Endothelial cell (in vitro differentiated cells): ENCODE results near the gene APBA2. TPM values are rescaled to one million over a fixed set of nuclear protein-coding genes. Genes with fewer than 3 reads are reported as not detected.
A peak's percentile ranks its signal among the peaks of the same experiment; 100 is the strongest.
"Not testable (repeated sequence)": the region's sequence is repeated elsewhere in the genome, so short reads cannot be mapped to it uniquely, and the experiment has no call there.

Experiments used
- DNase-seq: peaks from one replicate; pipeline ENCODE4 v3.0.0; 2021; ENCODE audit warnings: low spot score
- H3K27ac Mint-ChIP-seq: one replicate; pipeline ENCODE4 v1.8.0; 2021; ENCODE audit warnings: mixed read lengths, inconsistent platforms; ENCODE audit not compliant: unreplicated experiment
- H3K27me3 Mint-ChIP-seq: one replicate; pipeline ENCODE4 v1.8.0; 2021; ENCODE audit warnings: mild to moderate bottlenecking, moderate library complexity, mixed read lengths, inconsistent platforms; ENCODE audit not compliant: unreplicated experiment
- H3K36me3 Mint-ChIP-seq: one replicate; pipeline ENCODE4 v1.8.0; 2021; ENCODE audit warnings: mild to moderate bottlenecking, low read depth, mixed read lengths, inconsistent platforms; ENCODE audit not compliant: unreplicated experiment
- H3K4me1 Mint-ChIP-seq: one replicate; pipeline ENCODE4 v1.8.0; 2021; ENCODE audit warnings: mild to moderate bottlenecking, mixed read lengths, inconsistent platforms; ENCODE audit not compliant: unreplicated experiment
- H3K4me3 Mint-ChIP-seq: one replicate; pipeline ENCODE4 v1.8.0; 2021; ENCODE audit warnings: mild to moderate bottlenecking, mixed read lengths, inconsistent platforms; ENCODE audit not compliant: unreplicated experiment
- H3K9me3 Mint-ChIP-seq: one replicate; pipeline ENCODE4 v1.8.0; 2021; ENCODE audit warnings: mixed read lengths, inconsistent platforms; ENCODE audit not compliant: unreplicated experiment
- CTCF ChIP-seq: fragments of 200-600 bp; sonication (generic); IDR thresholded peaks from one replicate; pipeline ENCODE4 v1.5.0; 2021; ENCODE audit warnings: antibody characterized with exemption; ENCODE audit not compliant: unreplicated experiment
- total RNA-seq: library from RNA; stranded (reverse); fragmentation: NEBNext Ultra II Directional; extraction: Animal tissue kit (Norgen Biotek cat#: 25700); gene quantifications from one replicate; pipeline ENCODE4 v1.2.1, GENCODE V29; 2021; ENCODE audit not compliant: unreplicated experiment

Gene APBA2
- total RNA-seq, 1 donor from 2014 or later: 33.1 TPM

GRCh38 chr15:28888302-28888894 is 2.6 kb downstream of the APBA2 start:
- Mint-ChIP-seq H3K36me3 (peaks cover 5% of the 10 kb centered on the region), H3K27ac (no peak overlapping the region), H3K4me3 (peak overlapping the region; percentile 22), H3K4me1 (peaks cover 24% of the 10 kb centered on the region), H3K9me3 (no peaks in the 10 kb centered on the region), H3K27me3 (peaks cover 11% of the 10 kb centered on the region)
- no peak for TF ChIP-seq CTCF
- DNase-seq: no peak

- Mint-ChIP-seq H3K9me3 (no peaks in the 10 kb centered on the region), H3K4me1 (peaks cover 25% of the 10 kb centered on the region), H3K36me3 (peaks cover 5% of the 10 kb centered on the region), H3K27me3 (peaks cover 11% of the 10 kb centered on the region), H3K27ac (no peak overlapping the region), H3K4me3 (no peak overlapping the region)
- no peak for TF ChIP-seq CTCF
- DNase-seq: no peak
Measured at GRCh38 chr15:28888900-28889299, 3.1 kb downstream of the APBA2 start.

GRCh38 chr15:28889346-28889745 is 3.6 kb downstream of the APBA2 start:
- peaks cover 25% of the 10 kb centered on the region for H3K4me1 Mint-ChIP-seq
- H3K4me3 Mint-ChIP-seq: peak overlapping the region; percentile 34
- TF ChIP-seq CTCF: no peak
- H3K27me3 Mint-ChIP-seq: peaks cover 10% of the 10 kb centered on the region
- H3K9me3 Mint-ChIP-seq: no peaks in the 10 kb centered on the region
- H3K36me3 Mint-ChIP-seq: peaks cover 5% of the 10 kb centered on the region
- no peak for DNase-seq
- no peak overlapping the region for H3K27ac Mint-ChIP-seq

- H3K36me3 Mint-ChIP-seq, H3K27ac Mint-ChIP-seq, H3K9me3 Mint-ChIP-seq, H3K27me3 Mint-ChIP-seq, DNase-seq: not testable (repeated sequence)
- H3K4me3 Mint-ChIP-seq: peak overlapping the region; percentile 34
- H3K4me1 Mint-ChIP-seq: peaks cover 25% of the 10 kb centered on the region
Measured at GRCh38 chr15:28889871-28890270, 4.1 kb downstream of the APBA2 start.

GRCh38 chr15:28890291-28890690 is 4.5 kb downstream of the APBA2 start:
- H3K4me1 Mint-ChIP-seq: peaks cover 25% of the 10 kb centered on the region
- H3K27ac Mint-ChIP-seq, H3K36me3 Mint-ChIP-seq, H3K27me3 Mint-ChIP-seq, DNase-seq, H3K4me3 Mint-ChIP-seq, H3K9me3 Mint-ChIP-seq: not testable (repeated sequence)

- Mint-ChIP-seq H3K27me3 (peaks cover 8% of the 10 kb centered on the region), H3K36me3 (peaks cover 5% of the 10 kb centered on the region), H3K9me3 (no peaks in the 10 kb centered on the region), H3K27ac (no peak overlapping the region), H3K4me1 (peaks cover 25% of the 10 kb centered on the region), H3K4me3 (no peak overlapping the region)
- no peak for TF ChIP-seq CTCF
- no peak for DNase-seq
Measured at GRCh38 chr15:28890711-28891495, 5.1 kb downstream of the APBA2 start.
